Pancreas (tissue), 10 donors: Measurements from ENCODE around the gene RAET1E. TPM values are rescaled to one million over a fixed set of nuclear protein-coding genes. Genes with fewer than 3 reads are reported as not detected.
"Not testable (repeated sequence)": the region's sequence is repeated elsewhere in the genome, so short reads cannot be mapped to it uniquely, and the experiment has no call there.

Experiments
- ATAC-seq, 4 donors: fragments of 200-7000 bp; cut with Tn5 transposase; one replicate each; pipeline versions ENCODE4 v1.8.0 to v1.9.1; 2020; ENCODE audit warnings: mild to moderate bottlenecking in 4 of 4, moderate library complexity in 4 of 4
- DNase-seq, 6 donors: peaks; one replicate each; pipeline ENCODE4 v3.0.0-alpha.2; 2020
- FAIRE-seq: peaks from 2 replicates; lab custom pipeline; 2012; peaks lifted over from hg19 to GRCh38; lab: Jason Lieb, UNC
- H3K27ac ChIP-seq, 4 donors: fragments of 200-600 bp; sonication (generic); 1 replicate in 3 of 4; 2 replicates in 1 of 4; pipeline versions ENCODE4 v1.5.0 to v1.8.0; 2020
- H3K27me3 ChIP-seq, 4 donors: fragments of 200-600 bp; one replicate each; pipeline ENCODE4 v1.8.0; 2021
- H3K36me3 ChIP-seq, 3 donors: fragments of 200-600 bp; sonication (generic) in 1 of 3; one replicate each; pipeline versions ENCODE4 v1.5.0 to v1.8.0; 2020 to 2021
- H3K4me1 ChIP-seq, 3 donors: fragments of 200-600 bp; one replicate each; pipeline ENCODE4 v1.8.0; 2021
- H3K4me3 ChIP-seq, 4 donors: fragments of 200-600 bp; sonication (generic) in 2 of 4; one replicate each; pipeline versions ENCODE4 v1.5.0 to v1.8.0; 2020 to 2021
- H3K9me3 ChIP-seq, 4 donors: fragments of 200-600 bp; one replicate each; pipeline ENCODE4 v1.8.0; 2021
- CTCF ChIP-seq, 4 donors: fragments of 200-600 bp; sonication (generic) in 3 of 4; IDR thresholded peaks; one replicate each; pipeline versions ENCODE4 v1.5.0 to v1.8.0; 2021; ENCODE audit warnings: antibody characterized with exemption in 4 of 4
- WGBS, 2 donors: extraction: QIAGEN DNeasy Blood & Tissue Kit; methylation state at CpG; one replicate each; pipeline ENCODE4 v1.1.7; 2013; 5-methylcytosine and 5-hydroxymethylcytosine counted together
- intact Hi-C, 3 donors: fragments of 100-400 bp; cut with DNase I; formaldehyde crosslinking; loops; one replicate each; pipeline versions ENCODE4 v1.11.1 to v1.14.2; 2022
- polyA plus RNA-seq, 2 donors: library from polyadenylated mRNA; stranded (reverse); fragments of 200-250 nt; gene quantifications; one replicate each; pipeline ENCODE4 v1.2.3, GENCODE V29; 2013
- total RNA-seq, 6 donors: library from RNA; stranded (reverse); fragmentation: NEBNext Ultra II Directional in 4 of 6; extraction: Animal tissue kit (Norgen Biotek cat#: 25700) in 4 of 6; gene quantifications; one replicate each; pipeline versions ENCODE4 v1.2.1 to v1.2.4, GENCODE V29; 2021 to 2023
- donor health status: healthy with polysubstance abuse.
- donor health status: DM: no; HTN: no; CAD: no; lungs with moderate emphysema.
- donor health status: DM: no; HTN: no; CAD: no.
- donor health status: control.
- donor health status: control.
- donor health status: Bipolar disorder and iron deficiency.
- donor health status: DM: yes; HTN: yes; CAD: no.
- donor health status: DM: no; HTN: no; CAD: no.
- donor health status: DM: no; HTN: no; CAD: no.
- donor health status: DM: yes; HTN: yes; CAD: no.

The RAET1E gene
- total and polyA plus RNA-seq, 8 donors = 0.09 TPM; not detected in 7

GRCh38 chr6:149938571-149939355, 40.9 kb upstream of the RAET1E start:
- 1% methylated on average over 55 to 58 of the region's 58 CpGs for WGBS, 2 donors
- Histone ChIP-seq H3K4me3 (peak overlapping the region in 3 of 4 donors; percentile 36 to 58 (median 44)), H3K4me1 (peaks cover 0 to 12% (median 9%) of the 10 kb centered on the region in 3 donors), H3K36me3 (no peaks in the 10 kb centered on the region), H3K27me3 (peaks cover 0 to 37% (median 9%) of the 10 kb centered on the region in 4 donors), H3K27ac (no peak overlapping the region), H3K9me3 (no peaks in the 10 kb centered on the region)
- intact Hi-C loops = loop anchor here in 1 of 3 donors (5.0 kb wide), 1 partner anchor 69 kb away; no protein-coding TSS in a partner anchor
- ATAC-seq = peak in 1 of 4 donors; percentile 8
- DNase-seq = peak in 2 of 6 donors; percentile 35 to 70
- no peak for TF ChIP-seq CTCF (IDR thresholded peaks at IDR 0.05)
- FAIRE-seq = no peak

GRCh38 chr6:149938013-149938570, 40.2 kb upstream of the RAET1E start:
- intact Hi-C loops = loop anchor here in 1 of 3 donors (5.0 kb wide), 1 partner anchor 69 kb away; no protein-coding TSS in a partner anchor
- WGBS, 2 donors = 1 to 3% methylated on average over 15 of the region's 20 CpGs
- H3K9me3 ChIP-seq, H3K36me3 ChIP-seq, H3K27ac ChIP-seq, DNase-seq, FAIRE-seq: not testable (repeated sequence)
- peak in 3 of 4 donors; percentile 32 to 64 (median 37) for ATAC-seq
- Histone ChIP-seq H3K4me1 (peaks cover 0 to 12% (median 9%) of the 10 kb centered on the region in 3 donors), H3K27me3 (peaks cover 0 to 37% (median 9%) of the 10 kb centered on the region in 4 donors), H3K4me3 (peak overlapping the region in 3 of 4 donors; percentile 36 to 58 (median 44))

GRCh38 chr6:149936743-149937142, 38.8 kb upstream of the RAET1E start:
- no peaks in the 10 kb centered on the region for H3K9me3 ChIP-seq
- H3K4me3 ChIP-seq = no peak overlapping the region
- no peak overlapping the region for H3K27ac ChIP-seq
- FAIRE-seq = no peak
- H3K4me1 ChIP-seq = peaks cover 0 to 12% (median 9%) of the 10 kb centered on the region in 3 donors
- H3K27me3 ChIP-seq = peaks cover 0 to 37% (median 9%) of the 10 kb centered on the region in 4 donors
- H3K36me3 ChIP-seq = no peaks in the 10 kb centered on the region
- intact Hi-C loops = loop anchor here in 1 of 3 donors (5.0 kb wide), 1 partner anchor 71 kb away; no protein-coding TSS in a partner anchor
- ATAC-seq = no peak
- no peak for TF ChIP-seq CTCF (IDR thresholded peaks at IDR 0.05)
- DNase-seq = no peak
- WGBS, 2 donors = 40 to 47% methylated on average over 2 of the region's 2 CpGs

- peaks cover 0 to 12% (median 9%) of the 10 kb centered on the region in 3 donors for H3K4me1 ChIP-seq
- no peak overlapping the region for H3K4me3 ChIP-seq
- FAIRE-seq (no peak), ATAC-seq (no peak), DNase-seq (peak in 1 of 6 donors; percentile 27)
- no peaks in the 10 kb centered on the region for H3K9me3 ChIP-seq
- no peak for TF ChIP-seq CTCF (IDR thresholded peaks at IDR 0.05)
- no peak overlapping the region for H3K27ac ChIP-seq
- H3K36me3 ChIP-seq = no peaks in the 10 kb centered on the region
- peaks cover 0 to 37% (median 9%) of the 10 kb centered on the region in 4 donors for H3K27me3 ChIP-seq
- intact Hi-C loops = loop anchor here in 1 of 3 donors (5.0 kb wide), 1 partner anchor 72 kb away; no protein-coding TSS in a partner anchor
- 41 to 51% methylated on average over 2 of the region's 2 CpGs for WGBS, 2 donors
Measured at GRCh38 chr6:149935668-149936067, 37.8 kb upstream of the RAET1E start.

- Histone ChIP-seq H3K27me3 (peaks cover 0 to 37% (median 7%) of the 10 kb centered on the region in 4 donors), H3K27ac (no peak overlapping the region), H3K36me3 (no peaks in the 10 kb centered on the region), H3K4me3 (no peak overlapping the region), H3K4me1 (peaks cover 0 to 12% (median 9%) of the 10 kb centered on the region in 3 donors), H3K9me3 (no peaks in the 10 kb centered on the region)
- 38 to 45% methylated on average over 4 of the region's 4 CpGs for WGBS, 2 donors
- TF ChIP-seq CTCF (IDR thresholded peaks at IDR 0.05) = no peak
- FAIRE-seq = no peak
- intact Hi-C loops = loop anchor here in 1 of 3 donors (5.0 kb wide), 1 partner anchor 72 kb away; no protein-coding TSS in a partner anchor
- no peak for ATAC-seq
- no peak for DNase-seq
Measured at GRCh38 chr6:149935246-149935645, 37.3 kb upstream of the RAET1E start.
